Stimulated activated CD4-positive, alpha-beta T cell treated with anti-CD3 and anti-CD28 coated beads, Interleukin-4, amount 100 ng/mL, for 48 hours (primary cell): ENCODE data around the gene SMARCC2.
"Not testable (repeated sequence)": the region's sequence is repeated elsewhere in the genome, so short reads cannot be mapped to it uniquely, and the experiment has no call there.

Experiments used
- DNase-seq, 2 donors: peaks; one replicate each; pipeline ENCODE4 v3.0.0-alpha.2; 2020; ENCODE audit warnings: low read depth in 2 of 2

SMARCC2 gene

GRCh38 chr12:56163533-56164344 is 25.5 kb downstream of the SMARCC2 start:
- no peak for DNase-seq

GRCh38 chr12:56162468-56163290 is 26.6 kb downstream of the SMARCC2 start:
- no peak for DNase-seq

GRCh38 chr12:56161690-56162351 is 27.5 kb downstream of the SMARCC2 start:
- DNase-seq = no peak

GRCh38 chr12:56160894-56161689 is 28.2 kb downstream of the SMARCC2 start:
- DNase-seq = no peak

- peak; percentile 37 to 44 for DNase-seq
These were observed 29.0 kb downstream of the SMARCC2 start for GRCh38 chr12:56160193-56160763.

GRCh38 chr12:56159482-56160192 is 29.6 kb downstream of the SMARCC2 start:
- no peak for DNase-seq

- no peak for DNase-seq
These were observed 30.3 kb downstream of the SMARCC2 start for GRCh38 chr12:56158926-56159461.

- peak; percentile 84 to 91 for DNase-seq
These were observed 31.0 kb downstream of the SMARCC2 start, which contains the start of gene MYL6 for GRCh38 chr12:56158029-56158925. TSS of gene MYL6 (plus strand) at chr12:56158359. CDS start at chr12:56158402, 43 bp downstream.

GRCh38 chr12:56157201-56158028 is 31.9 kb downstream of the SMARCC2 start:
- peak; percentile 40 to 45 for DNase-seq

- not testable (repeated sequence) for DNase-seq
These were observed 32.7 kb downstream of the SMARCC2 start for GRCh38 chr12:56156464-56157200.

- DNase-seq = no peak
These were observed 33.9 kb downstream of the SMARCC2 start for GRCh38 chr12:56155256-56155845.

GRCh38 chr12:56154818-56155217 is 34.5 kb downstream of the SMARCC2 start:
- DNase-seq = no peak

- DNase-seq = no peak
These were observed 35.0 kb downstream of the SMARCC2 start for GRCh38 chr12:56154246-56154771.

- DNase-seq = no peak
These were observed 35.6 kb downstream of the SMARCC2 start for GRCh38 chr12:56153678-56154065.

GRCh38 chr12:56152756-56153677 is 36.3 kb downstream of the SMARCC2 start:
- no peak for DNase-seq
